GM12891 (cell line): ENCODE measurements around the gene SPTLC2.

Source experiments
- PAX5 ChIP-seq: IDR thresholded peaks from 2 replicates; pipeline ENCODE4 v1.6.1; 2011; ENCODE audit warnings: low read length, moderate library complexity, mild to moderate bottlenecking; ENCODE audit not compliant: insufficient read depth, severe bottlenecking
- POLR2A ChIP-seq: IDR thresholded peaks from 2 replicates; pipeline ENCODE4 v1.6.1; 2011; ENCODE audit warnings: low read depth, low read length, control low read depth
- POLR2AphosphoS5 ChIP-seq: IDR thresholded peaks from 2 replicates; pipeline ENCODE4 v1.6.1; 2011; ENCODE audit warnings: low read depth, low read length, control low read depth
- SPI1 ChIP-seq: IDR thresholded peaks from 2 replicates; pipeline ENCODE4 v1.6.1; 2011; ENCODE audit warnings: low read depth, low read length, control low read depth
- TAF1 ChIP-seq: IDR thresholded peaks from 2 replicates; pipeline ENCODE4 v1.6.1; 2011; ENCODE audit warnings: low read depth, low read length, control low read depth

GRCh38 chr14:77590845-77591485 is 25.5 kb downstream of the SPTLC2 start:
- TF ChIP-seq POLR2AphosphoS5 (no peak), PAX5 (no peak), TAF1 (no peak), POLR2A (no peak), SPI1 (no peak)
